HG02798 (cell line): Measurements from ENCODE around the gene ASGR1.
"Not testable (repeated sequence)": the region's sequence is repeated elsewhere in the genome, so short reads cannot be mapped to it uniquely, and the experiment has no call there.

Experiments
- ATAC-seq: cut with Tn5 transposase; IDR thresholded peaks from one replicate; pipeline ENCODE4 v1.9.1; 2021; ENCODE audit warnings: mild to moderate bottlenecking; ENCODE audit not compliant: unreplicated experiment, poor library complexity

Gene ASGR1

DNA sequence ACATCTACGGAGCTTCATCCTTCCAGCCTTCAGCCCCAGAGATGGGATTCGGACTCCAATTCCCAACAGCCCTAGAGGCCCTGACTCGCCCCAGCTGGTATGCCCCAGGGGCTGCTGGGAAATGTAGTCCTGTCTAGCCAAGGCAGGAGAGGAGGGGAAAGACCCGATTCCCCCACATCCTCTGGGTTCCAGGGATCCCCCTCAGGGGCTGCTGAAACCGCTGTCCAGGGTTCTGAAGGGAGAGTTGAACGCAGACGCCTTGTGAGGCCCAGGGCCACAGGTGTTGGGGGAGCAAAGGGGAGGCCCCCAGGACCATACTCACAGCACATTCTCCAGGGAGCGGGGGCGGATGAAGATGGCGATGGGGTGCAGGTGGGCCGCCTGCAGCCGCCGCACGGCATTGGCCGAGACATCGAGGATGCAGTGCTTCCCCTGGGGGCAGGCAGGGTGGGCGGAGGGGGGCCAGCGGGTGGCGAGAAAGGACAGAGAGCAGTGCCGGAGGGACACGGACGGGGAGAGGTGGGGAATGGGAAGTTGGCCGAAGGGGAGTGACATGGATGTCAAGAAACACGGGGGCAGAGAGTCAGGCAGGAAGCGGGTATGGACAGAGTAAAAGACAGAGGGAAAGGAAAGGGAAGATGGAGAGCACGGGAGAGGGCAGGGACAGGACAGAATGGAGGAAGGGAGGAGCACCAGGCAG lies 12.6 kb upstream of the ASGR1 start:
- ATAC-seq = no peak

DNA sequence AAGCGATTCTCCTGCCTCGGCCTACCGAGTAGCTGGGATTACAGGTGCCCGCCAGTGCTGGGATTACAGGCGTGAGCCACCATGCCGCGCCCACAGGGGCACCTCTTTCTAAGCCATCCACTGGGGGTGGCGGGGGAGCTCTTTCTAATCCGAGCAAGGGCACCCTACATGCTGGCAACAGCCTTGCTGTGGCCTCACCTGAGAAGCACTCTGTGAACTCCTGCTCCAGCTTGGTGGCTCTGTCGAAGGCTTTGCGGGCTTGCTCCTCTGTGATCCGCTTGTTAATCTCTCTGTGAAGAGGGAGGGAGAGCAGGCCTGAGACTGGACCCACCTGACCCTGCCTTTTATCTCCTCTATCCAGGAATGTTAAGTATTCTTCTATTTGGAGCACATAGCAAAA lies 11.9 kb upstream of the ASGR1 start:
- no peak for ATAC-seq

DNA sequence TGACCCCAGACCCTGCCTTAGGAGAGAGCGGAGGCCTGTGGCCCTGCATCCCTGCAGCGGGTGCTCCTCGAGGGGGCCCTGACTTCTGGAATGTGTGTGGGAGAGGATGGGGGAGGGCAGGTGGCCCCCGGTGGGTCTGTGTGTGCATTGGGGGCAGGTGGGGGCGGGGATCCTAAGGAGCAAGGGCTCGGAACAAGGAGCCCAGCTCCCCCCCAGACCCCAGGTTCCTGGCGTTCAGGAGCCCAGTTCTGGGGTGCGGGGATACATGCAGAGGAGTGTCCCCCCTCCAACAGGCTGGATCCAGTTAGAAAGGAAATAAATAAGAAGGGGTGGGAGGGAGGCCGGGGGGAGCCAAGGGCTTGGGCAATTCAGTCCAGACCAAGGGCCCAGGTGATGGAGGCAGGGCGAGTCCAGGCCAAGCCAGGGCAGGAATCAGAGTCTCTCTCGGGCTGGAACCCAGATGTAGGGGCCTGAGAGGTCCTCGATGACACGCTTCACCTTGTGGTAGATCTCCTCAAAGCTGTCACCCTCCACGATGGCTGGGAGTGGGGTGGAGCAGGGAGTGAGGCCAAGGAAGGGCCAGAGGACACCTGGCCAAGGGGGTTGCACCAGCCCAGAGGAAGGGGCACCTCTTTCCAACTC lies 11.2 kb upstream of the ASGR1 start:
- ATAC-seq = no peak

DNA sequence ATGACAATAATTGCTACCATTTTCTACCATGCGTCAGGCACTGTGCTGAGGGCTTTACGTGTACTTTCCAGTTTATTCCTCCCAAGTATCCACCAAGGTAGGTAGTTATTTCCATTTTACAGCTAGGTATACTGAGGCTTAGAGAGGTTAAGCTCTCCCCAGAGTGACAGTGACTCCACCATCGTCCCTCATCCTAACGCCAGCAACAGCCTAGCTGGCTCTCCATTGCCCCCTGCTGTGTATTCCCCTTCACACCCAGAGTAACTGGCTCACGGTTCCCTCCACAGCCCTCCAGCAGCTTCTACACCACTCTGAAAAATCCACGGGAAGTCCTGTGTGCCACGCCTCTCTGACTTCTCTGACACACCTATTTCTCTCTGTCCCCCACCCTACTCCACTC lies 7.1 kb upstream of the ASGR1 start:
- ATAC-seq = no peak

DNA sequence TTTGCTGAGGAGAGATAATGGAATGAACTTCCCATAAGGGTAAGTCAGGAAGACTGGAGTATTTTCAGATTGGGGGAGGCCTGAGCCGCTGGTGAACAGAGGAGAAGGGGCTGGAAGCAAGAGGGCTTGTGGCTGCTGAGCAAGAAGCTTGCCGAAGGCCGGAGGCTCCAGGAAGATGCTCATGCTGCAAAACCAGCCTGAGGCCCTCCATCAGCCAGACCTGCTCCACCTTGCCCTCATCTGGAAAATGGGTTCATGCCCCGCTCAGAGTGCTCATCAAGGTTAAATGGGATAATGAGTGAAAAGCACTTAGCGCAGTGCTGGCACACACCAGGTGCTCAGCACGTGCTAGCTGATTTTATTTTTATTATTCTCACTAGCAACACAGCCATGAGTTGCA lies 5.5 kb upstream of the ASGR1 start:
- ATAC-seq = no peak

DNA sequence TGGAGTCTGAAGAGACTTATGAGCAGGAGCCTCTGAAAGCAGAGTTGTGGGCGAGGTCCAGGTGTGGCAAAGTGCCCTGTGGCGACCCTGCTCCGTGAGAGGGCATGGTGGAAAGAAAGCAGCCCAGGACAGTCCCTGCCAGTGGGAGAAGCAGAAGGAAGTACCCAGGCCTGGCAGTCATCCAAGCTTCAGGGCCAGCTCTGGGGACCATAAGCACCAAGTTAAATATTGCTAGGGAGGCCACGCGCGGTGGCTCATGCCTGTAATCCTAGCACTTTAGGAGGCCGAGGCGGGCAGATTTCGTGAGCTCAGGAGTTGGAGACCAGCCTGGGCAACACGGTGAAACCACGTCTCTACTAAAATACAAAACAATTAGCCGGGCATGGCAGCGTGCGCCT lies 4.9 kb upstream of the ASGR1 start:
- ATAC-seq = no peak

DNA sequence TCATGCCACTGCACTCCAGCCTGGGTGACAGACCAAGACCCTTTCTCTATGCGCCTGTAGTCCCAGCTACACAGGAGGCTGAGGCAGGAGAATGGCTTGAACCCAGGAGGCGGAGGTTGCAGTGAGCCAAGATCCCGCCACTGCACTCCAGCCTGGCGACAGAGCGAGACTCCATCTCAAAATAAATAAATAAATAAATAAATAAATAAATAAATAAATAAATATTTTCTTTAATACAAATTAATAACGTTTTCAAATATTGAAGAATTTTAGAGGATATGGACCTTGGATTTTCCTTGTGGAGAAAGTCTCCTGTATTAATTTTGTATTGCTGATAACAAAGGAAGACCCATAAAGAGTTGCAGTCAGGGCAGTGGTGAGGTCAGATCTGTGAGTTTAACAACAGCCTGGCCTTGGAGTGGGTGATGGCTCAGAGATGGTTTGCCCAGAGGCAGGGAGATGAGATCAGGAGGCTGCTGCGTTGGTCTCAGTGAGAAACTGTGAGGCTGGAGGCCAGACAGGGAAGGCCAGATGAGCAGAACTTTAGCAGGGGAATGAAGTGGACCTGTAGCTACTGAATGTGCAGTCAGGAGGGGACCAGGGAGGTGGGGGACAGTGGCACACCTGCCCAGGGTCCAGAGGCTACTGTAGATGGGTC lies 4.4 kb upstream of the ASGR1 start:
- ATAC-seq = no peak

DNA sequence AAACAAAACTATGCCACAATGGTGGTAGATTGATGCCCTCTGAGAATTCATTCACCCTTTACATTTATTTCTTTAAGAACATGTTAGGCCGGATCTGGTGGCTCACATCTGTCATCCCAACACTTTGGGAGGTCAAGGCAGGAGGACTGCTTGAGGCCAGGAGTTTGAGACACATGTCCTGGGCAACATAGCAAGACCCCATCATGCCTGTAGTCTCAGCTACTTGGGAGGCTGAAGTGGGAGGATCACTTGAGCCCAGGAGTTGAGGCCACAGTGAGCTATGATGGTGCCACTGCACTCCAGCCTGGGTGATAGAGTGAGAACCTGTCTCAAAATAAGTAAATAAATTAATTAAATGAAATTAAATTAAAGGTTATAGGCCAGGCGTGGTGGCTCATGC lies 2.9 kb upstream of the ASGR1 start:
- ATAC-seq = not testable (repeated sequence)

DNA sequence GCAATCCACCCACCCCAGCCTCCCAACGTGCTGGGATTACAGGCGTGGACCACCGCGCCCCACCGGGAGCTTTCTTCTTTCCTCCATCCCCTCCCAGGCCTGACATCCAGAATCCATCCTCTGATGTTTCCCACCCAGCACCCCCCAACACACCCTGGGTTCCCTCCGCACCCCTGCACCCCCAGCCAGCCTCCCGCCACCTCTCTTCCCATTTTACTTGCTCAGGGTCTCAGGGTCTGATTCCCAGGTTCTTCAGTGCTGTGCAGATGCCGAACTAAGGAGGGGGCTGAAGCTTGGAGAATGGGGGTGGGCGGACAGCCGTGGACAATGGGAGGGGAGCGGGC lies 225 bp downstream of the ASGR1 start:
- no peak for ATAC-seq

DNA sequence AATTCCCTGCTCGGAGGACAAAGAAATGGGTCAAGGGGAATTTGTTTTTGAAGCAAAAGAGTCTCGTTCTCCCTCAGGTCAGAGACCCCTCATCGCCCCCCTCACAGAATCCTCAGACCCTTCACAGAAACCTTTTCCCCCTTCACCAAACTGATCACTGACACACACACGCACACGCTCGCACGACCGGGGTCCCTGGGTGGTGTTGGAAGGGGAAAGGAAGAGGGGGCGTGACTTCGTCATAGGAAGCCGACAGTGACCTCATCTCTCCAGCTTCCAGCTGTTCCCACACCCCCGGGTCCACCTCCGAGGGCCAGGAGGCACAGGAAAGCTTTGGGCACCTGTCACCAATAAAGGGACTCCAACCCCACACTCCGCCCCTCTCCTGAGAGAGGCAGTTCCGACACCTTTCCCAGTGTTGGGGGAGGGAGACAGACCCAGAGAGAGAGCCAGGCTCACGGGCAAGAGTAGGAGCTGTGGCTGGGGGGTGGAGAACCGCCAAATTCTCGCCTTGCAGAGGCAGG lies 1.2 kb downstream of the ASGR1 start:
- no peak for ATAC-seq

DNA sequence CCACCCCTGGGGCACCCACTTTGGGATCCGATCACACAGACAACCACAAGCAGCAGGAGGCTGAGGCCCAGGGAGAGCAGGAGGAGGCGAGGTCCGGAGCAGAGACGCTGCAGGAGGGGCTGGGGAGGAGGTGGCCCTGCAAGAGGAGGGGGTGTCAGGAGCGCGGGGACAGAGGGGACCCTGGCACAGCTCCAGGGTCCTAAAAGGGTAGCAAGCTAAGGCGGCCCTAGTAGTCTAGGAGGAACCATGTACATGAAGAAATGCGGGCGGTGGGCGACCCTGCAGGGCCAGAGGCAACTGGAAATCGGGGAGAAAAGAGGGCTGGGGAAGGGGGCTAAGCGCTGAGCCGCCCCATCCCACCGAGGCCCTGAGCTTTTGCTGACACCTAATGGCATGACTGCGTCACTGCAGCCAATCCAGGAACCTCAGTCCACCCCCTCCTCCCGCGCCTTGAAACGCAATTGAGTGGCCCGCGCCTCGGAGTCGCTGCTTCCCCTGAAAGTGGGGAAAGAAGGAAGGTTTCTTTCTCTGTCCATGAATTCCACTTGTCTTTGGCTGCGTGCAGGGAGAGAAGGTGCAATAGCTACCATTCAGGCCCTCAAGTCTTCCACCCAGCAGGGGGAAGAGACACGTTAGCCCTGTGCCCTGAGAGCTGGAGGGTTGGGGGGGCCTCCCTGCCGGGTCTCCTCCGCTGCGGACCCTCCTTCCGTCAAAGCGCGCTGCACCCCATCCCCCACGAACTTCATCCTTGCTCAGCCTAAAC lies 1.8 kb downstream of the ASGR1 start:
- ATAC-seq = no peak

DNA sequence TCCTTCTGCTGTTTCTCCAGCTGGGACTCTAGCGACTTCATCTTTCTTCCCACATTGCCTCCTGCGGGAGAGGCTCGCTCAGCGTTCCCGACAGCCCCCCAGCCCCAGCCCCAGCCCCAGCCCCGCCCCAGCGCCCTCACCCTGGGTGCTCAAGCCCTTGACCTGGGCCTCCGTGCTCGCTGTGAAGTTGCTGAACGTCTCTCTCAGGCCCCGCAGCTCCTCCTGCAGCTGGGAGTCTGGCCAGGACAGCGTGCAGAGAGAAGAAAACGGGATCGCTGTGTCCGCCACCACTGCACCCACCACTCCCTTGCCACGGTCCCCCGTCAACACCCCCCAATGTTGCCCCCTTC lies 2.4 kb downstream of the ASGR1 start:
- ATAC-seq = no peak

DNA sequence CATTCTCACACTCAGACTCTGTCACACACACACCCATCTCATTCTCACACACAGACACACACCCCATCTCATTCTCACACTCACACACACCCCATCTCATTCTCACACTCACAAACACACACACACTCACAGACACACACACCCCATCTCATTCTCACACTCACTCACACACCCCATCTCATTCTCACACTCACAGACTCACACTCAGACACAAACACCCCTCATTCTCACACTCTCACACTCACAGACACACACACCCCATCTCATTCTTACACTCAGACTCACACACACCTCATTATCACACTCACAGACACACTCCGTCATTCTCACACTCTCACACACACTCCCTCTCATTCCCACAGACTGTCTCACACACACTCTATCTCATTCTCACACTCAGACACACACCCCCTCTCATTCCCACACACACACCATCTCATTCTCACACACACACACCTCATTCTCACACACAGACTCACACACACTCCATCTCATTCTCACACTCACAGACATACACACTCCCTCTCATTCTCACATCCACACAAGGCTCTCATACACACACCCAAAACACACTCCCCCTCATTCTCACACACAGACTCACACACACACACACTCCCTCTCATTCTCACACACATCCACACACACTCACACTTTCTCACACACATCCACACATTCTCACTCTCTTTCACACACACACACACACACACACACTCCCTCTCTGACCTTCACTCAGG lies 2.9 kb downstream of the ASGR1 start:
- ATAC-seq = no peak

DNA sequence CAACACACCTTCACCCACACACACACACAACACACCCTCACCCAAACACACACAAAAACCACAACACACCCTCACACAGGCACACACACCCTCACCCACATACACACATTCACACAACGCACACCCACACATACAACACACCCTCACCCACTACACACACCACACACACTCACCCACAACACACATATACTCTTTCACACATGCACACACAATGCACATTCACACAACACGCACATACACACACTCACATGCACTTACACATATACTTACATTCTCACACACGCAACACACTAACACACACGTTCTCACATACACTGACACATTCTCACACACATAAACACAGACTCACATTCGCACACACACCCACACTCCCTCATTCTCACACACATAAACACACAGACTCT lies 3.8 kb downstream of the ASGR1 start:
- ATAC-seq = no peak

DNA sequence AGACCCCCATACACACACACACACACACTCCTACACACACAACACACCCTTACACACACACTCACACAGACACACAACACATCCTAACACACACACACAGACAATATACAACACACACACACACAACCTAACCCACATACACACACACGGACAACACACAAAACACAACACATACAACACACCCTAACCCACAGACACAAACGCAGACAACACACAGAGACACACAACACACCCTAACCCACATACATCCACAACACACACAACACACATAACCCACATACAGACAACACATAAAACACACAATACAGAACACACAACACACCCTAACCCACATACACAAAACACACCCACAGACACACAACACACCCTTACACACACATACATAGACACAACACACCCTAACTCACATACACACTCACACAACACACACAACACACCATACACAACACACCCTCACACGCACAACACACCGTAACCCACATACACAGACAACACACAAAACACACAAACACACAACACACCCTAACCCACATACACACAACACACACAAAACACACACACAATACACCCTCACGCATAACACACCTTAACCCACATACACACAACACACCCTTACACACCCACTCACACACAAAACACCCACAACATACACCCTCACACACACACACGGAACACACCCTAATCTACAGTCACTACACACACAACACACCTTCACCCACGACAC lies 4.4 kb downstream of the ASGR1 start:
- ATAC-seq = no peak

DNA sequence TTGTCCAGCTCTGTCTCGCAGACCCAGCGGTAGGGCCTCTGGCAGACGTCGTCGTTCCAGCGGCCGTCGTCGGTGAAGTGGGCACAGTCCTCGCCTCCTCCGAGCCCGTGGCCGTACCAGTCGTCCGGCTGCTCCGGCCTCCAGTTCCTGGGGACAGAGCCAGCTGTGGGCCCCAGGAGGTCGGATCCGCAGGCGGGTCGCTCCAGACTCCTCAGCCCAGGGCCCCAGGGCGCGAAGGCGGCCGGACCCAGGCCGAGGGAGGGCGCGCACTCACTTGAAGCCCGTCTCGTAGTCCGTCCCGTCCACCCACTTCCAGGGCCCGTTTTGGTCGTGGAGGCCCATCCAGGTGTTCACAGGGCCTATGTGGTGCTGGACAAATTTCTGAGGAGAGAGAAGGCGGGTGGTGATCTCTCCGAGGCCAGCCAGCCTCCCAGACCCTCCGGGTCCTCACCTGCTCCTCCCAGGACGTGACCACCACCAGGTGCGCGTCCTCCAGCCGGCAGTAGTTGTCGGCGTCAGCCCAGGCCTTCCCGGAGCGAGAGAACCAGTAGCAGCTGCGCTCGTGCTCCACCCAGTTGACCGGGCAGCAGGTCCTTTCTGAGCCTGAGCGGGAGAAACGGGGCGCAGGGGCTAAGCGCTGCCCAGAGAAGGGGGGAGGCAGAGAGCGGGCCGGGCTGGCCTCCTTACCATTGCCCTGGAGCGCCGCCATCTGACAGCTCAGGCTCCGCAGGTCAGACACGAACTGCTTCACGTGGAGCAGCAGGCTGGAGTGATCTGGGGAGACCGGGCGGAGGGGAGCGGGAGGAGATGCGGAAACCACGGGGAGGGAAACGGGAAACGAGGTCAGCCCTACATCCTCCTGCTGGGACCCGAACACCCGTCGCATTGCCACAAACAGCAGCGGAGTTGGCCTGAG lies 5.2 kb downstream of the ASGR1 start:
- ATAC-seq = no peak

DNA sequence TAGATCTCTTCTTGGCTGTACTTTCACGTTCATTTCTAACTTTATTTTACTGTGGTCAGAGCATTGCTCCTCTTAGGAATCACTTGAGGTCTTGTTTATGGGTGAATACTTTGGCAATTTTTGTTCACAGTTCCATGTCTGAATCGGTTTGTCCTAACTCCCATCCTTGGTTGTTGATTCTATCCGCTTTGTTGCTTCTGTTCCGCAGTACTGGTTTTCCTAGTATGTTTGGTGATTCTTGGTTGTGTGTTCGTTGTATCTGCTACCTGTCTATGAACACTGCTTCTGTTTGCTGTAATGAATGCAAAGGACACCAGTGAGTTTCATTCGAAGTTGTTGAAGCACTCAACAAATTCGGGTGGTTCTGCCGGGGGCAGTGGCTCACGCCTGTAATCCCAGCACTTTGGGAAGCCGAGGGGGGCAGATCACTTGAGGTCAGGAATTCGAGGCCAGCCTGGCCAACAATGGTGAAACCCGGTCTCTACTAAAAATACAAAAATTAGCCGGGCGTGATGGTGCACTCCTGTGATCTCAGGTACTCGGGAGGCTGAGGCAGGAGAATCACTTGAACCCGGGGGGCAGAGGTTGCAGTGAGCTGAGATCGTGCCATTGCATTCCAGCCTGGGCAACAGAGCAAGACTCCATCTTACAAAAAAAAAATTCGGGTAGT lies 6.5 kb downstream of the ASGR1 start:
- not testable (repeated sequence) for ATAC-seq

DNA sequence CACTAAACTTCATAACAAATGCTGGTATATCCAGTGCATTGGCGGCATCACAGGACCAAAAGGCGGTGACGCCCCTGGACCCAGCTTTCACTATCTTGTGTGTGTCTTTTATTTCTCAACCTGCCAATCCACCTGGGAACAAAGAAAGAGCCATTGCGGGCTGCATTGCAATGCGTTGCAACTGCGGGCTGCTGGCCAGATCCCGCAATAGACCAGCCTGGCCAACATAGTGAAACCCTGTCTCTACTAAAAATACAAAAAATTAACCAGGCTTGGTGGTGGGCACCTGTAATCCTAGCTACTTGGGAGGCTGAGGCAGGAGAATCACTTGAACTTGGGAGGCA lies 9.6 kb downstream of the ASGR1 start:
- not testable (repeated sequence) for ATAC-seq
